G401.6 (cell line): Measurements from ENCODE around the gene LINC00305.

Experiments used
- FAIRE-seq: peaks from 2 replicates; lab custom pipeline; 2012; peaks lifted over from hg19 to GRCh38; lab: Jason Lieb, UNC

The LINC00305 gene

GRCh38 chr18:64148988-64149387 is at the start of gene LINC00305:
Gene LINC00305, minus strand, starts transcription at chr18:64149088.
- no peak for FAIRE-seq

GRCh38 chr18:64191069-64191468 is 42.2 kb upstream of the LINC00305 start:
- no peak for FAIRE-seq

GRCh38 chr18:64185987-64186386 is 37.1 kb upstream of the LINC00305 start:
- FAIRE-seq = no peak

- no peak for FAIRE-seq
Measured at GRCh38 chr18:64183665-64184064, 34.8 kb upstream of the LINC00305 start.

- no peak for FAIRE-seq
Measured at GRCh38 chr18:64180617-64181016, 31.7 kb upstream of the LINC00305 start.

- FAIRE-seq = no peak
Measured at GRCh38 chr18:64180171-64180570, 31.3 kb upstream of the LINC00305 start.

GRCh38 chr18:64179556-64180080 is 30.7 kb upstream of the LINC00305 start:
- no peak for FAIRE-seq

GRCh38 chr18:64178860-64179259 is 30.0 kb upstream of the LINC00305 start:
- FAIRE-seq = peak; percentile 97

- no peak for FAIRE-seq
Measured at GRCh38 chr18:64175432-64175831, 26.5 kb upstream of the LINC00305 start.

- no peak for FAIRE-seq
Measured at GRCh38 chr18:64171576-64171975, 22.7 kb upstream of the LINC00305 start.

GRCh38 chr18:64167408-64167925 is 18.6 kb upstream of the LINC00305 start:
- no peak for FAIRE-seq

- FAIRE-seq = no peak
Measured at GRCh38 chr18:64165906-64166305, 17.0 kb upstream of the LINC00305 start.

GRCh38 chr18:64164883-64165282 is 16.0 kb upstream of the LINC00305 start:
- FAIRE-seq = no peak

GRCh38 chr18:64149916-64150438 is 1.1 kb upstream of the LINC00305 start:
- no peak for FAIRE-seq

GRCh38 chr18:64142904-64143303 is 6.0 kb downstream of the LINC00305 start:
- no peak for FAIRE-seq

GRCh38 chr18:64137914-64138313 is 11.0 kb downstream of the LINC00305 start:
- FAIRE-seq = no peak

GRCh38 chr18:64134044-64134747 is 14.7 kb downstream of the LINC00305 start:
- no peak for FAIRE-seq

- no peak for FAIRE-seq
Measured at GRCh38 chr18:64132871-64133270, 16.0 kb downstream of the LINC00305 start.

- no peak for FAIRE-seq
Measured at GRCh38 chr18:64131314-64131713, 17.6 kb downstream of the LINC00305 start.

GRCh38 chr18:64127172-64127571 is 21.7 kb downstream of the LINC00305 start:
- FAIRE-seq = no peak

GRCh38 chr18:64119916-64120315 is 29.0 kb downstream of the LINC00305 start:
- no peak for FAIRE-seq

GRCh38 chr18:64118406-64118805 is 30.5 kb downstream of the LINC00305 start:
- no peak for FAIRE-seq

- FAIRE-seq = no peak
Measured at GRCh38 chr18:64116571-64117175, 32.2 kb downstream of the LINC00305 start.
